Prostate gland (tissue), 2 donors: ENCODE measurements around the gene COG2. TPM values are rescaled to one million over a fixed set of nuclear protein-coding genes. Genes with fewer than 3 reads are reported as not detected.
"Not testable (repeated sequence)": the region's sequence is repeated elsewhere in the genome, so short reads cannot be mapped to it uniquely, and the experiment has no call there.

Experiments used
- DNase-seq: peaks from one replicate; pipeline ENCODE4 v3.0.0-alpha.2; 2019; ENCODE audit warnings: low spot score
- H3K27ac ChIP-seq, 2 donors: fragments of 200-600 bp; sonication (generic); 2 replicates each; pipeline ENCODE4 v1.5.1; 2017 to 2019
- H3K27me3 ChIP-seq: fragments of 200-600 bp; sonication (generic); replicated peaks from 2 replicates; pipeline ENCODE4 v1.5.1; 2019; ENCODE audit not compliant: insufficient read depth
- H3K36me3 ChIP-seq, 2 donors: fragments of 200-600 bp; sonication (generic); 1 replicate in 1 of 2; 2 replicates in 1 of 2; pipeline versions ENCODE4 v1.5.1 to v1.8.1; 2017 to 2019
- H3K4me1 ChIP-seq: fragments of 200-600 bp; sonication (generic); replicated peaks from 2 replicates; pipeline ENCODE4 v1.5.1; 2019
- H3K4me3 ChIP-seq, 2 donors: fragments of 200-600 bp; sonication (generic); 2 replicates each; pipeline ENCODE4 v1.5.1; 2017 to 2019
- H3K9me3 ChIP-seq: fragments of 200-600 bp; sonication (generic); 2 replicates; pipeline ENCODE4 v1.5.1; 2017
- CTCF ChIP-seq, 4 experiments: fragments of 200-600 bp in 2 of 4; fragments of 450-650 bp in 2 of 4; sonication (generic) in 2 of 4; IDR thresholded peaks; 1 replicate in 3 of 4; 2 replicates in 1 of 4; pipeline ENCODE4 v1.5.1; 2016 to 2019; ENCODE audit warnings: antibody characterized with exemption in 4 of 4, mild to moderate bottlenecking in 2 of 4, moderate library complexity in 2 of 4
- POLR2A ChIP-seq: fragments of 450-650 bp; IDR thresholded peaks from one replicate; pipeline ENCODE4 v1.6.1; 2016; ENCODE audit warnings: antibody characterized with exemption, mild to moderate bottlenecking
- POLR2AphosphoS5 ChIP-seq: sonication (generic); formaldehyde crosslinking; IDR thresholded peaks from one replicate; pipeline ENCODE4 v1.6.1; 2017; ENCODE audit warnings: antibody characterized with exemption
- WGBS: methylation state at CpG from one replicate; pipeline ENCODE4 v1.1.5; 2018; 5-methylcytosine and 5-hydroxymethylcytosine counted together
- intact Hi-C: fragments of 100-400 bp; cut with DNase I; formaldehyde crosslinking; loops from one replicate; pipeline ENCODE4 v1.14.2; 2022
- total RNA-seq, 2 donors: library from RNA; depleted of rRNA; stranded (reverse); fragments of >200 nt; gene quantifications; one replicate each; pipeline ENCODE4 v1.1.0, GENCODE V29; 2016

The COG2 gene
- total RNA-seq, 2 donors from 2014 or later = 26.1 to 32.8 TPM

GRCh38 chr1:230596306-230596705 lies 46.0 kb upstream of the COG2 start:
- intact Hi-C loops = no loop called here
- Histone ChIP-seq H3K4me1 (no peaks in the 10 kb centered on the region), H3K4me3 (no peak overlapping the region), H3K9me3 (no peaks in the 10 kb centered on the region), H3K27me3 (no peaks in the 10 kb centered on the region), H3K36me3 (no peaks in the 10 kb centered on the region), H3K27ac (no peak overlapping the region)
- DNase-seq = no peak
- no peak for TF ChIP-seq POLR2AphosphoS5
- no peak for TF ChIP-seq POLR2A
- TF ChIP-seq CTCF (IDR thresholded peaks at IDR 0.05) = no peak
- WGBS = 82% methylated on average over 2 of the region's 2 CpGs

GRCh38 chr1:230598745-230599144 lies 43.5 kb upstream of the COG2 start:
- TF ChIP-seq CTCF (IDR thresholded peaks at IDR 0.05) (no peak), POLR2AphosphoS5 (no peak)
- no peaks in the 10 kb centered on the region for H3K27me3 ChIP-seq
- no peaks in the 10 kb centered on the region for H3K9me3 ChIP-seq
- no peaks in the 10 kb centered on the region for H3K36me3 ChIP-seq
- H3K27ac ChIP-seq = no peak overlapping the region
- no peaks in the 10 kb centered on the region for H3K4me1 ChIP-seq
- intact Hi-C loops = no loop called here
- no peak overlapping the region for H3K4me3 ChIP-seq
- no peak for DNase-seq

GRCh38 chr1:230599926-230600656 lies 42.2 kb upstream of the COG2 start:
- Histone ChIP-seq H3K27me3 (no peaks in the 10 kb centered on the region), H3K9me3 (no peaks in the 10 kb centered on the region), H3K27ac (no peak overlapping the region), H3K4me3 (no peak overlapping the region), H3K4me1 (no peaks in the 10 kb centered on the region), H3K36me3 (no peaks in the 10 kb centered on the region)
- WGBS = 87% methylated on average over 4 of the region's 4 CpGs
- TF ChIP-seq CTCF (IDR thresholded peaks at IDR 0.05) (no peak), POLR2AphosphoS5 (no peak), POLR2A (no peak)
- DNase-seq = no peak
- intact Hi-C loops = no loop called here

GRCh38 chr1:230600657-230601400 lies 41.5 kb upstream of the COG2 start:
- H3K4me1 ChIP-seq, H3K36me3 ChIP-seq, H3K4me3 ChIP-seq, intact Hi-C loops, H3K27ac ChIP-seq, H3K27me3 ChIP-seq, H3K9me3 ChIP-seq, DNase-seq: not testable (repeated sequence)
- WGBS = 95% methylated on average over 2 of the region's 2 CpGs

GRCh38 chr1:230609208-230609607 lies 33.1 kb upstream of the COG2 start:
- no peak overlapping the region for H3K4me3 ChIP-seq
- H3K27me3 ChIP-seq = no peaks in the 10 kb centered on the region
- 48% methylated on average over 2 of the region's 2 CpGs for WGBS
- H3K4me1 ChIP-seq = no peaks in the 10 kb centered on the region
- no peak for DNase-seq
- H3K9me3 ChIP-seq = no peaks in the 10 kb centered on the region
- H3K27ac ChIP-seq = no peak overlapping the region
- TF ChIP-seq POLR2AphosphoS5 = no peak
- TF ChIP-seq CTCF (IDR thresholded peaks at IDR 0.05) = no peak
- no peak for TF ChIP-seq POLR2A
- intact Hi-C loops = no loop called here
- H3K36me3 ChIP-seq = no peaks in the 10 kb centered on the region
